HFF-Myc (cell line): ENCODE data around the gene BPI.

Experiments
- DNase-seq: peaks from one replicate; pipeline ENCODE4 v3.0.0-alpha.2; 2011; ENCODE audit warnings: low read depth; ENCODE audit errors: extremely low read depth
- H3K4me3 ChIP-seq: replicated peaks from 2 replicates; pipeline ENCODE4 v1.5.1; 2011; ENCODE audit warnings: low read depth, mild to moderate bottlenecking, control low read depth, low read length
- TF ChIP-seq, protein P1 (sequence below): IDR thresholded peaks from 2 replicates; pipeline ENCODE4 v1.5.1; 2012; ENCODE audit warnings: mild to moderate bottlenecking, low read depth, low read length, control low read depth; ENCODE audit errors: missing control alignments

Gene BPI

DNA sequence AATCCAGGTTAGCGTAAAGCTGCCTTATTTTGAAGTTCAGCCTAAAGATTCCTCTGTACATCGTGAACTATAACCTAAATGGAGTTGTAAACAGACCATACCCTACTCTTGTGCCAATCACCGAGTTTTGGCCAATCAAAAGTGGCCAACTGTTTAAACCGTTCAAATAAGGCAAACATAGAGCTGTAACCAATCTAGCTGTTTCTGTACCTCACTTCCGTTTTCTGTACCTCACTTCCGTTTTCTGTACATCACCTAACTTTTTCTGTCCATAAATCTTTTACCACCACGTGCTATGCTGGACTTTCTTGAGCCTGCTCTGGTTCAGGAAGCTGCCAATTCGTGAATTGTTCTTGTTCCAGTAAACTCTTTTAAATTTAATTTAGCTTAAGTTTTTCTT is 82.0 kb downstream of the BPI start:
- no peak for DNase-seq
- TF ChIP-seq, protein P1, sequence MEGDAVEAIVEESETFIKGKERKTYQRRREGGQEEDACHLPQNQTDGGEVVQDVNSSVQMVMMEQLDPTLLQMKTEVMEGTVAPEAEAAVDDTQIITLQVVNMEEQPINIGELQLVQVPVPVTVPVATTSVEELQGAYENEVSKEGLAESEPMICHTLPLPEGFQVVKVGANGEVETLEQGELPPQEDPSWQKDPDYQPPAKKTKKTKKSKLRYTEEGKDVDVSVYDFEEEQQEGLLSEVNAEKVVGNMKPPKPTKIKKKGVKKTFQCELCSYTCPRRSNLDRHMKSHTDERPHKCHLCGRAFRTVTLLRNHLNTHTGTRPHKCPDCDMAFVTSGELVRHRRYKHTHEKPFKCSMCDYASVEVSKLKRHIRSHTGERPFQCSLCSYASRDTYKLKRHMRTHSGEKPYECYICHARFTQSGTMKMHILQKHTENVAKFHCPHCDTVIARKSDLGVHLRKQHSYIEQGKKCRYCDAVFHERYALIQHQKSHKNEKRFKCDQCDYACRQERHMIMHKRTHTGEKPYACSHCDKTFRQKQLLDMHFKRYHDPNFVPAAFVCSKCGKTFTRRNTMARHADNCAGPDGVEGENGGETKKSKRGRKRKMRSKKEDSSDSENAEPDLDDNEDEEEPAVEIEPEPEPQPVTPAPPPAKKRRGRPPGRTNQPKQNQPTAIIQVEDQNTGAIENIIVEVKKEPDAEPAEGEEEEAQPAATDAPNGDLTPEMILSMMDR = no peak
- H3K4me3 ChIP-seq = no peak overlapping the region

DNA sequence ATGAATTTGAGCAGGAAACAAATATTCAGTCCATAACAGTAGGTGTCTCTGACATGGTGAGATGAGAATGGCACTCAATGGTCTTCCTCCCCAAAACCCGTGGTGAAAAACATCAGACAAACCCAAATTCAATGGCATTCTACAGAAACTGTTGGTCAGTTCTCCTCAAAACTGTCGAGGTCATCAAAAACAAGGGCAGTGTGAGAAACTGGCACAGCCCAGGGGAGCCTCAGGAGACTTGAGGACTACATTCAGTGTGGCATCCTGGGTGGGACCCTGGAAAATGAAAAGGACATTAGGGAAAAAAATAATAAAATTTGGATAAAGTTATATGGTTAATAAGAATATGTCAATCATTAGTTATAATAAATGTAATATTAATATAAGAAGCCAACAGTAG is 82.9 kb downstream of the BPI start:
- TF ChIP-seq, protein P1 = no peak
- DNase-seq = no peak
- H3K4me3 ChIP-seq = no peak overlapping the region
